GM18511 (cell line): ENCODE results near the gene PTPN4.
"Not testable (repeated sequence)": the region's sequence is repeated elsewhere in the genome, so short reads cannot be mapped to it uniquely, and the experiment has no call there.

Experiments used
- ATAC-seq: cut with Tn5 transposase; IDR thresholded peaks from one replicate; pipeline ENCODE4 v1.9.1; 2021; ENCODE audit warnings: mild to moderate bottlenecking, moderate library complexity; ENCODE audit not compliant: unreplicated experiment

PTPN4 gene

DNA sequence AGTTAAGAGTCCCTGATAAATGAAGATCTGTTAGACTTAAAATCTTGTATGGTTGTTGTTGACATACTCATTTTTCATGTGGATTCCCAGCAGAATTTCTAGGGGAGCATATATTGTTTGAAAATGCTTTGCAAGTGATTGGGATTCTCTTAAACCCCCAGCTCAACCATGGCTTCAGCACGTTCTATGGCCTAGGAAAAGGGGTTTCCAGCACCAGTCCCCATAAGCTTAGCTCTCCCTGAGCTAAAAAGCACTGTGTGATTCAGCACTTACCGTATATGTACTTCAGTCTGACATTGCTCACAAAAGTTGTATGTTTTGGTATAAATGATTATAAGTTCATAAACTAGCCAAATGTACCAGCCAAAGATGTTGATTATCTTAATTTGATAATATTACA is 173.1 kb downstream of the PTPN4 start:
- ATAC-seq = no peak

DNA sequence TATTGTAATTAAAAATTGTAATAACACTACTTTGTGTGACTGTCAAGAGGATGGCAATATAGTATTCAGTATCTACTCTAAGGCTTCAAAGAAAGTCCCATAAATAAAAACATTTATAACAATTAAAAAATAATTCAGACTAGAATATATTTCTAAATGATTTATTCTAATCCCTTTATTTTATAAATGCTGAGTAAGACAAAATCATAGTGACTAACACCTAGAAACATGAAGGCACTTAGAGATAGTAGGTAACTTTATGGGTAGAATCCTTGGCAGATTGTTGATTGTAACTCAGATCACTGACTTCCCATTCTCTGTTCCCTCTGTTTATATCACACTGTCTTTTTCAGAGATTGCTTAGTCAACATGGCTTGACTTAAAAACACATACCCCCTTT is 174.6 kb downstream of the PTPN4 start:
- ATAC-seq = no peak

DNA sequence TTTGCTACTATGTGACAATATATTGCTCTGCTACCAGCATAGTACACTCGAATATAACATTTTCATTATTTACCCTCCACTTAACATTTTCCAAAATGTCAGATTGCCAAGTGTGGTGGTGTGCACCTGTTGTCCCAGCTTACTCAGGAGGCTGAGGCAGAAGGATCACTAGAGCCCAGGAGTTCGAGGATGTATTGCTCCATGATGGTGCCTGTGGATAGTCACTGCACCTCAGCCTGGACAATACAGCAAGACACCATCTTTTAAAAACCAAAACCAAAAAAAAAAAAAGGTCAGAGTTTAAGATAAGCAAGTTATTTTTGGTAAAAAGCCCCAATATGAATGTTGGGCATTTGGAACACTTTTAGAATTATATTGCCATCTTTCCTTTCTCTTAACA is 178.0 kb downstream of the PTPN4 start:
- no peak for ATAC-seq

DNA sequence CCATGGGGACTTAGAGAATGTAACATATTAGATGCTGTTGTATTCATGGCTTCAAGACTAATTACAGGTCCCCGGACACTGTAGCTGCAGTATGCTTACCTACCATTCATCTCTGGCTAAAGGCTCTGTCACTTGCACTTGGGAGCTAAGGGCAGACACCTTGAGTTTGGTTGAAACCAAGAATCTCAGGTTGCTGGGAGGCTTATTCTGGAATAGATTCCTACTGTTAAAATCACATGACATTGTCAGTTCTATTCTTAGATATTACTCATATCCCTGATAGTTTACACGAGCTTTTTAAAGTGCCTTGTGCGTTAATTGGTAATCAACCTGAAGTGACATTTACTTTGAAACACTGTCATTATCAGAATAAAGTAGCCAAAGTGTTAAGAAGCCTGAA is 180.2 kb downstream of the PTPN4 start:
- no peak for ATAC-seq

DNA sequence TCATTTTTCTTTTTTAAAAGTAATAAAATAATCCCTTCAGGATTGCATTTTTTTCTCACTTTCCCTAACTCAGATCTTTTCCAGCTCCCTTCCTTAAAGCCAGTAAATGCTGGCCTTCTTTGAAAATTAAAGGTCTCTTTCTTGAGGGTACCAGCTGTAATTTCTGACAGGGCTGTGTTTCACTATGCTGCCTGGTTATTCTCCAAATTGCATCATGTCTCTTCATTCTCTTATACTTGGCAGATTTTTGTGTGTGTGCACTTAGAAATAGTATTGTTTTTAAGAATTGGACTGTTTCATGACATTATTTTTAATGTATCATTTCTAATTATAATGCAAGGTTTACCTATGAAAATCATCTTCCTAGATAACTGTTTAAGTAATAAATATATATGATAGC is 181.1 kb downstream of the PTPN4 start:
- ATAC-seq = no peak

DNA sequence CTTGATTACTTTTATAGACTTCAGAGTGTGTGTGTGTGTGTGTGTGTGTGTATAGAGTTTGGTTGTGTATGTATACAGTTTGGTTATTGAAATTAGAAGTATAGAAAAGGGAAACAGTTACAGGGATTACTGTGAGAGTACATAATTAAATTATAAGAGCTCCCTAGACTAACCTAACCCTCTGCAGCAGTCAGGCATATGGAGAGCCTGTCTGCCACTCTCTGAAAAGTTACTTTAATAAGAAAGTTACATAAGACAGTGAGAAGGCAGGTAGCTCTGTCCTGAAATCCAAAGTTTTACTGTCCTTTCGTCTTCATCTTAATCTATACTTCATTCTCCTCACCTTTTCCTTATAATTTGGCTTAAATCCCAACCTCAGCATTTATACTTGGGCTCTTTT is 181.7 kb downstream of the PTPN4 start:
- ATAC-seq = no peak

DNA sequence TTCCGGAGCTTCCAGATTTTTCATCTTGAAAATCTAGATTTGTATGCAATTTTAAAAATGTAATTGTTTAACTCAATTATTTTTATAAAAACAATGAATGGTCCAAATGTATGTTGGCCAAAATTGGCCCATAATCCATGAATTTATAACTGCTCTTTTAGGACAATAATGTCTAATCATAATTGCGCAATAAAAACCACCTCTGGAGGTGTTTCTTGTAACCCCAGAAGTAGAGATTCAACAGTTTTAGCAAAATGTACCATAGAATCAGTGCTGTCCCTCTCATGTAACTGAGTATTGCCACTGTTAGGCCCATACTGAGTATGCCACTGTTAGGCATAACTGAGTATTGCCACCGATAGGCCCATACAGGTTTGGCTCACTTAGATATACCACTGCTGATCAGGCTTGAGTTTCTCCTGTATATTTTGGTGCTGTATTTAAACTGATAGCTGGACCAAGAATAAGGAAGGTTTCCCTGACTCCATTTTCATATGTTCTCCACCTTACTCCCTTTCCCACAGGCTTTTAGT is 182.3 kb downstream of the PTPN4 start:
- ATAC-seq = no peak

DNA sequence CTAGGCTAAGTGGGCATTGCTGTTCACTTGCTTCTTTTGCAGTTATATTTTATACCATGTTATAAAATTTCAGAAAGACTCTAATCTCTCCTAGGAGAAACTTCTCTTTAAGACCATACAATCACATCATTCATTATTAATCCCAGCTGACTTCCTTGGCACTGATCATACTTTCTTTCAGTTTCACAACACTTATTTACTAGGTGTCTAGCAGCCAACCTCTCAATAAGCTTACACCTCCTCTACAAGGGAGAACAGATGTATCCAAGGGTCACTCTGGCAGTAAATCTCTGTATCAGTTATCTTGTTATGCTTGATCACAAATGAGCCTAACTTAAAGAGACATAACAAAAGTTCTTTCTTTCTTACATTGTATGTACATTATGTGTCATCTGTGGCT is 183.3 kb downstream of the PTPN4 start:
- no peak for ATAC-seq

DNA sequence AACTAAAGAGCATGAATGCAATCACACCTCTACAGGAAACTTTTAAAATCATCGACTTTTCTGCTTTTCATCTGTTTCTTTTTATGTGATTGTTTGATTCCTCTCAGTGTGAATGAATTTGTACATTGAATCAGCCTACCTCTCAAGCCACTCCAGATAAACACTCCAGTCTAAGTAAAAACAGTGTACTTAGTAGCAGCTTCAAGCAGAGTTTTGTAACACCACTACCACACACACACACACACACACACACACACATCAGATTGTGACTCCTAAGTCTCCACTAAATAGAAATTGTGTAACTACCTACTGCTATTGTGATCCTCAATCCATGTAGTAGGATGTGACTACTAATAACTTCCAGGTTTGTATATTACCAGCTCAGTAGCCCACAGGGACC is 187.8 kb downstream of the PTPN4 start:
- no peak for ATAC-seq

DNA sequence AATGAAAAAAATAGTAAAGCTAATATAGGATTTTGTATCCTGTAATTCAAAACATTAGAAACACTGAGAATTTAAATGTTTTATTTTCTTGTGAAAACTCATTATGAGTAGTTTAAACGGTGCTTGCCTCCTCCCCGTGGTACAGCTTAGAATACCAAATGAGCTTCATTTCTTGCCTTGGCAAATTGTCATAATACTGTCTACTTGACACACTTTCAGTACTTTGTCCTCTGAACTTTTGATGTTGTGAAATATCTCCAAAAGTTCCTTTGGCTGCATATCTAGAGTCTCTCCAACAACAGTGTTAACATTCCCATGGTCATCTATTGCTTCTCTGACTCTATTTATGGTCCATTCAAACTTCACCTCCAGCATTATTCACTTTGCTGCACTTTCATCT is 191.2 kb downstream of the PTPN4 start:
- ATAC-seq = no peak

DNA sequence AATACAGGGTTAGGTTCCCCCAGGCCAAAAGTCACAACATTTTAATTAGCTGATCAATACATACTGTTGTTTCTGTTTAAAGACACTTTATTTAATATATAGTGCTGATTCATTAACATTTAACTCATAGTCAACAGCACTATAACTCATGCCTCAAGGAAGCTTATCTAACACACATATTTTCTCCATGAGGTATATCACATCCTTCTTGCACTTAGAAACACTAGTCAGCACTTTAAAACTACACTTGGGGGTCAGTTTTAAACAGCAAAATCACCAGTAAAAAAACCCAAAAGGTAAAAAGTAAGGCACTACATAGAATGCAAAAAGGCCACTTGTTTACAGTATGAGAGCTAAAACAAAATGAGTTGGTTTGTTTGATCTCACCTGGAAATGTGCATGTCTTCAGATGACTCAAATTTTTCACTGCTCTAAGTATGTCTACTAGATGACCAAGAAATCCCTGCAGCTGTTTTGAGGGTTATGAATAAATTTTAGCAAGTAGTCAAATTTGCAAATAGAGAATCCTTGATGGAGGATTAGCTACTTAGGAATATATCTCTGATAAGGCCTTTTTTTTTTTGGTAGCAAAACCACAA is 199.0 kb downstream of the PTPN4 start:
- ATAC-seq = no peak

DNA sequence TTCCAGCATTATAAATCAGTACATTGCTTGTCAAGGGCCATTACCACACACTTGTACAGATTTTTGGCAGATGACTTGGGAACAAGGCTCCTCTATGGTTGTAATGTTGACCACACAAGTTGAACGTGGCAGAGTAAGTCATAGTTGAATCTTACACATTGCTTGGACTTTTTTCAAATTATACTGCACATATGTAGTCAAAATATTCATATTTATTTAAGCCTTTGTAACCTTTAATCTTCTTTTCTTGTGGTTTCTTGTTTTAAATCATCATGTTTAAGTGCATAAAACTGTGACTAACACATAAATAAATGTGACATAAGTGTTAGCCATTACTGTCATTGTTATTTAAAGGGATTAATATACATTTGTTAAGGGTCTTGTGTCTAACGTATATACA is 201.1 kb downstream of the PTPN4 start:
- ATAC-seq = no peak

DNA sequence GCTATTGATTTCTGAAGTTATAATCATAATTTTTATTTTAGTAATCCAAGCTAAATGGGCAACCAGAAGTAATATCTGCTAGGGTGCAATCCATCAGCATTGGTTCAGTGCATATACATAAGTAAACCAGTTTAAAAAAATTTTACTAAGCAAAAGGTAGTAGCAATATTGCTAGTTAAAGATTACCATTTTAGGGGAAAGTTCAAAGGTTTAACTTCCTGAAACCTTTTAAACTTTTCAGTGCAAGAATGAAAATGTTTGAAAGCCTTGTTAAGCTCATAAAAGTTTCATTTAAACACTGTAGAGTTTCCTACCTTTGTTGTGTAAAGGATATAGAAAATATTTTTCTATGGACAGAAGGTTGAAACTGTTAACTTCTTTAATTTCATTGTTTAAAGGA is 222.2 kb downstream of the PTPN4 start:
- no peak for ATAC-seq

DNA sequence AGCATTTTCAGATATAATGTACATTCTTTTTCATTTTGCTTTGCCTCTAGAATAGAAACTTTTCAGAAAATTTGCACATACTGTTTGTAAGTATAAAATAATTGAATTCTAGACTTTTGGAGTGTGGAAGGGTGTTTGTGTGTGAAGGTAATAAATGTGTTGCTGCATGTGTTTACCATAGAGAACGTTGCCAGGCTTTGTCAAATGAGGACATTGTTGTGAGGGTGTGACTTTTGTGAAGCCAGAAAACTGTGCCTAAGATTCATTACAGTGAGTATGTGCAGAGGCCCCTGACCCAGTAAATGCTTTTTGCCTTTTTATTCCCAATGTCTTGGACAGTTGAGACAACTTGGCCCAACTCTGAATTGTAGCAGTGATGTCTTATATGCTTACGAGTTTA is 222.8 kb downstream of the PTPN4 start:
- ATAC-seq = no peak

DNA sequence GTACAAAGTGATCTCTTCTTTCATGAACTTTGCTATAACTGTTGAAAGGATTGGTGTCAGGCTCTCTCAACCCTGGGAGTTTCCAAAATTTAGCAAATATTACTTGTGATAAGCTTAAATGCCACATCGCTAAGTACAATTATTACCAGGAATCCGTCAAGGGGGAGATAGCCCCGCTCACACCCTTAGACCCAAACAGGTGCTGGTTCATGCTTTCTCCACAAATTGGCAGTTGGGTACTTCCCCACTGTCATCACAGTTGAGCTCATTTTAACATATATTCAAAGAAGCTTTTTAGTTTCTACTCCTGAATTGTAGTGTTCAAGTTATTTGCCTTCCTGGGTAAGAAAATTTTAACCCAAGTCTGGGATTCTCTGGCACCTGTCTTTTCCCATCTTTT is 223.4 kb downstream of the PTPN4 start:
- ATAC-seq = no peak

DNA sequence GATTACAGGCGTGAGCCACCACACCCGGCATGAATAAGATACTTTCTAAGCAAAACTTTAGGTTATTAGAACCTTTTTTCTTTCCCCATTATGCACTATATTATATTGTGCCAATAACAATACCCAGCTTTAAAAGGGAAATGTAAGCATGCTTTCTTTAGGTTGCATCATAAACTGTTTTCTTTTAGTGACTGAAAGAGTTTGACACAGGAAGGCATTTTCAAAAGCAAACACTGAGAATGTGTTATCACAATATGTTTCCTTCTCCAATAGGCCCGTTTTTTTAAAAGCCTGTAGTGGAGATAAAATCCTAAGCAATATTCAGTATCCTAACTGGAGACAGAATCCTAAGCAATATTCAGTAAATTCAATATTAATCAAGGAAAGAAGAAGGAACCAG is 236.4 kb downstream of the PTPN4 start:
- no peak for ATAC-seq

DNA sequence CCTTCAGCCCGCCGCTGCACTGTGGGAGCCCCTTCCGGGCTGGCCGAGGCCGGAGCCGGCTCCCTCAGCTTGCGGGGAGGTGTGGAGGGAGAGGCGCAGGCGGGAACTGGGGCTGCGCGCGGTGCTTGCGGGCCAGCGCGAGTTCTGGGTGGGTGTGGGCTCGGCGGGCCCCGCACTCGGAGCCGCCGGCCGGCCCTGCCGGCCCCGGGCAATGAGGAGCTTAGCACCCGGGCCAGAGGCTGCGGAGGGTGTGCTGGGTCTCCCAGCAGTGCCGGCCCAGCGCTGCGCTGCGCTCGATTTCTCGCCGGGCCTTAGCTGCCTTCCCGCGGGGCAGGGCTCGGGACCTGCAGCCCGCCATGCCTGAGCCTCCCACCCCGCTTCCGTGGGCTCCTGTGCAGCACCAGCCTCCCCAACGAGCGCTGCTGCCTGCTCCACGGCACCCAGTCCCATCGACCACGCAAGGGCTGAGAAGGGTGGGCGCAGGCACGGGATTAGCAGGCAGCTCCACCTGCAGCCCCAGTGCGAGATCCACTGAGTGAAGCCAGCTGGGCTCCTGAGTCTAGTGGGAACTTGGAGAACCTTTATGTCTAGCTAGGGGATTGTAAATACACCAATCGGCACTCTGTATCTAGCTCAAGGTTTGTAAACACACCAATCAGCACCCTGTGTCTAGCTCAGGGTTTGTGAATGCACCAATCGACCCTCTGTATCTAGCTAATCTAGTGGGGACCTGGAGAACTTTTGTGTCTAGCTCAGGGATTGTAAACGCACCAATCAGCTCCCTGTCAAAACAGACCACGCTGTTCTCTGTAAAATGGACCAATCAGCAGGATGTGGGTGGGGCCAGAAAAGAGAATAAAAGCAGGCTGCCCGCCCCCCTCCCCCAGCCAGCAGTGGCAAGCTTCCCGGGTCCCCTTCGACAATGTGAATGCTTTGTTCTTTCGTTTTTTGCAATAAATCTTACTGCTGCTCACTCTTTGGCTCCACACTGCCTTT is 237.5 kb downstream of the PTPN4 start:
- not testable (repeated sequence) for ATAC-seq

DNA sequence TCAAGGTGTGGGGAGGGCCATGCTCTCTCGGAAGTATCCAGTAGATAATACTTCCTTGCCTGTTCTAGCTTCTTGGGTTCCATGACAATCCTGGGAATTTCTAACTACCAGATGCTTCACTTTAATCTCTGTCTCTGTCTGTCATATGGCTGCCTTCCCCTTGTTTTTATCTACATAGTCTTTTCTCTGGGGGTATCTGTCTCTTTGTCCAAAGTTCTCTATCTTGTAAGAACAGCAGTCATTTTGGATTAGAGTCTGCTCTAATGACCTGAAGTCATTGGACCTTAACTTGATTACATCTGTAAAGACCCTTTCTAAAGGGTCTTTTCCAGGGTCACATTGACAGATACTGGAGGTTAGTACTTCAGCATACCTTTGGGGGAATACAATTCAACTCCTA is 241.7 kb downstream of the PTPN4 start:
- no peak for ATAC-seq

DNA sequence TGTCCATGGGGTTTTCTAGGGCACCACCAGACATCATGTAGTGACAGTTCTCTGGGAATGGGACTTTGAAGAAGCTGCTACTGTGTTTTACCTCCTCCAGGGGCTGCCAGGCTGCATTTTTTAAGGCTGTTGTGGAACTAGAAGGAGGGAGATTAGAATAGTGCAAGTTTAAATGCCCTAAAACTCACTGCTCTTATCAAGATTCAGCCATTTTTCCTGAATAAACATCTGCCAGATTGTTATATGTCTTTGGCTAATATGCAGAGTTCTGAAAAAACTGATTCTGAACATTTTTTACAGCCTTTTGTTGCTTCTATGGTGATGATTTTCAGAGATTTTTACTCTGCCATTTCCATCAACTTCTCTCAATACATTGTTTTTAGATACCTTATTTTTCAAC is 244.5 kb downstream of the PTPN4 start:
- no peak for ATAC-seq

DNA sequence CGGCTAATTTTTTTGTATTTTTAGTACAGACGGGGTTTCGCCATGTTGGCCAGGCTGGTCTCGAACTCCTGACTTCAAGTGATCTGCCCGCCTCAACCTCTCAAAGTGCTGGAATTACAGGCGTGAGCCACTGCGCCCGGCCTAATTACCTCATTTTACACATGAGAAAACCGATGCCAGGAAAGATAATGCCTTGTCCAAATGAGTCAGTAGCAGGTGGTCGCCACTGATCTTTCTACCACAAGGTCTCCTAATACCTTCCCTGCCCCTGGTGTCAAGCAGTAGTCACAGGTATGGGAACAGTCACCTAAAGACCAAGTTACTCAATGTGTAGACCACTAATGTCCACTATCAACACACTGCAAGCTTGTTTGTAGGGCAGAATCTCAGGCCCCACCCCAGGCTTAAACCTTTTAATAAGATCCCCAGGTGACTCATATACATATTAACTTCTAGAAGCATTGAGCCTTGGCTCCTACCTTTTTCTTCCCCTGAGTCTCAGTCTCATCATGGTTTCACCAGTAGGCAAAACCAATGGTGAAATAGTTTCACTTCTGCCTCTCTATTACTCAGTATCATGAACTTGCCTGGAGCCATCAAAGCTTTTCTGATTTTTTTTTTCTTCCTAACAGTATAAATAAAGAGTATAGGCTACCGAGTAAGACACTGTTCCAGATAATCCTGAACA is 246.3 kb downstream of the PTPN4 start:
- peak; percentile 97 for ATAC-seq

DNA sequence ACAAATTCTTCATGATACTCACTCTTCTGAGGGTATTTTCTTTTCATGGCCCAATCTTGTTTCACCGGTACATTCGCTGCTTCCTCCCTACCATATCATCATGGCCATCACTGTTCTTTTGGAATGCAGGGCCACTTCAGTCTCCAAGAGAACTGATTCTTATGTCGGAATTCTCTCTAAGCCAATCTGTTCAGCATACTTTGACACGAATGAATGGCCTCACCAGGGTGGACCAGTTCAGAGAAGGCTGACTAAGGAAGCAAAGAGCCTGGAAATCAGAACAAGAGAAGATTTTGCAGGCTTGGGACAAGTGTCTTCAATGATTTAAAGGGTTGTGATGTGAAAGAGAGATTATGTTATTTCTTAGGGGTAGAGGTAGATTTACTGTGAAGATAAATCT is 248.1 kb downstream of the PTPN4 start:
- no peak for ATAC-seq

DNA sequence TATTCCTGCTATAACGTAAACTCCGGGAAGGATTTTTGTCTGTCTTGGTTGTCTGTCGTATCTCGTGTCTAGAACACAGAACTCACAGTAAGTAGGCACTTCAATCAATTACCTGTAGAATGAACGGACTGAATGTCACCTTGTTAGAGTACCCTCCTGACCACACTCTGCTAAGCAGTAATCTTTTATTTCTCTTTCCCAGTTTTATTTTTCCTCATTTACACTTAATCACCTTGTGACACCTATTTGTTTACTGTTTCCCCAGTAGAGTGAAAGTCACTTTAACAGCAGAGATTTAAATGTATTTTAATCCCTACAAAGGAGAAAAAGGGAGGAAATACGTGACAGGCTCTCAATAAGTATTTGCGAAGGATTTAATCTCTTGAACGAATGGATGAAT is 252.6 kb downstream of the PTPN4 start:
- ATAC-seq = no peak
